Kasumi-1 (cell line): ENCODE results near the gene PAQR7.

ENCODE experiments used
- DNase-seq, 2 experiments: peaks; one replicate each; lab custom pipeline; 2025; lab: John Stamatoyannopoulos, UW

Gene PAQR7

DNA sequence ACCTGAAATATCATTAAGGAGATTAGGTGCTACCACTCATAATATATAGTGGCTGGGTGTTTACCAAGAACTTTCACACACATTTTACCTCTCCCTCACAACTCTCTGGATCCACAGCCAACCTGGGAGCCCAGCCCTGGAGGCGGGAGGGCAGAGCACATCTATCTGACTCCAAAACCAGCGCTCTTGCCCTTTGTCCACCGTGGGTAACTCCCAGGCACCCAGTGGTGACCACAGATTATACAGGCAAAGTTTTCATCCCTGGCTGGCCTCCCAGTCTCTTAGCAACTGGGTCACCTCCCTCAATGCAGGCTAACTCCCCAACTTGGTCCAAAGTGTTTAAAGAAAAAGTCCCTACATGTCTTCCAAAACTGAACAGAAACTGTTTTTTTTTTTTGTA is 2.4 kb downstream of the PAQR7 start:
- peak in 1 of 2 experiments; percentile 13 for DNase-seq

DNA sequence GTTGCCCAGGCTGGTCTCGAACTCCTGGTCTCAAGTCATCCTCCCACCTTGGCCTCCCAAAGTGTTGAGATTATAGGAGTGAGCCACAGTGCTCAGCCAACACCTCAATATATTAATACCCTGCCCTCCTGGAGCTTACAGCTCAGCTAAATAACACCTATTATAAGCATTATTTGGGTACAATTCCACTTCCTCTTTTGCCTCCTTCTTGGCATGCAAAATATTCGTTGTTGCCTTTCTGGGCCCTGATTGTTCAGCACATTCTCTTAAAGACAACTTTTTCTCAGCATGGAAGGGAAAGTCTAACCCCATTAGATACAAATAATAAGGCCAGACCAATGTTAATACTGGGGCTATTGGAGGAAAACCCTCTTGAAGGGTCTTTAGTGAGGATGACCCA is 2.8 kb downstream of the PAQR7 start:
- peak; percentile 18 to 19 for DNase-seq

DNA sequence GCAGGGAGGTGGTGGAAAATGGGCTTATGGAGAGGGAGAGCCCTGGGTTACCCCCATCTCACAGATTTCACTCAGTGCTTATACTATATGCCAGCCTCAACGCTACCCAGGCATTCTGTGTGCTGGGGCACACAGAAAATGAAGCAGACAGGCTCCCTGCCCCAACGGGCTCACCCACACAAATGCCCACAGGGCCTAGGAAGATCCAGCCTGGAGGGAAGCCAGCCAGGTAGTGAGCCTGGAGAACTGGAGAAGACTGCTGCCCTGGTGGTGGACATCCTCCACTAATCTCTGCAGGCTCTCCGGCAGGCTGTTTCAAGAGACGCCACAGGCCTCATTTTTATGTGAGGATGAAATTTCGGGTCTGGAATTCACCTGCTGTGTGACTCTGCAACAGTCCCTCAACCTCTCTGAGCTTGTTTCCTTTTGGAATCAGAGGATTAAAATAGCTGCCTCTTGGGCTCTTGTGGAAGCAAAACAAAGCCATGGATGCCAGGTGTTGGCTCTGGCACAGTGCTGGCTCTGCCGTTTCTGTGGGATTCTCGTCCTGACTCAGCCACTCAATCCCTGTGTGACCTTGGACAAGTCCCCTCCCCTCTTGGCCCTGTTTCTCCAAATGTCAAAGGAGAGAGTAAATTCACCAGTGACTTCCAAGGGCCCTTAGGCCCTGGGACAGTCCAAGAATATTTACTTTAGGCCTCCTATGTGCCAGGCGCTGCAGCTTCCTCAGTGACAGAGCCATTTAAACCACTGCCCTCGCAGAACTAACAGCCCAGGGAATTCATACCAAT is 3.6 kb downstream of the PAQR7 start:
- no peak for DNase-seq

DNA sequence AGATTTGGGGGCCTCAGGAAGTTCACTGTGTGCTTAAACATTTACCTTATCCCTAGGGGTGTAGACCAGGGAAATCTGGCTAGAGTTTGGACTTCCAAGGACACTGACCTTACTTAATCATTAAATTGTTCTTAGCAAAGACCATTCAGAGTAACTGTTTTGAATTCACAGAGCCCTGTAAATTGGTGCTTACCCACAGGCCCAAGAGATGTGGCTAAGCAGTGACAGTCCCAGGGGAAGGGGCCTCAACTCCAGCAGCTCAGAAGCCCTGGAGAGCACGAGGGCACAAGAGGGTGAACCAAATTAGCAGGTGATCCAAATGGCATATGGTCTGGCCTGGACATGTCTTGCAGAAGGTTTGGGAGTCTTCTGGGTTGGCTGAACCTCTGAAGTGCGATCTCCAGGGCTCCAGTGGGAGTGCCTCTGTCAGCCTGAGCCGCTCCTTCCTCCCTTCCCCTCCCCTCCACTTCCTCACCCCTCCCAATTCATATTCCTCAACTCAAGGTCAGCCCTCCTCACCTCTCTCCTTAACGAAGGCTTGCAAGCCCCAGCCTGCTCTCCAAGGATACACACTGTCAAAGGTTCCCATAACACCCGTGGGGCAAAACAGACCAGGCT is 4.3 kb downstream of the PAQR7 start:
- peak in 1 of 2 experiments; percentile 6 for DNase-seq

DNA sequence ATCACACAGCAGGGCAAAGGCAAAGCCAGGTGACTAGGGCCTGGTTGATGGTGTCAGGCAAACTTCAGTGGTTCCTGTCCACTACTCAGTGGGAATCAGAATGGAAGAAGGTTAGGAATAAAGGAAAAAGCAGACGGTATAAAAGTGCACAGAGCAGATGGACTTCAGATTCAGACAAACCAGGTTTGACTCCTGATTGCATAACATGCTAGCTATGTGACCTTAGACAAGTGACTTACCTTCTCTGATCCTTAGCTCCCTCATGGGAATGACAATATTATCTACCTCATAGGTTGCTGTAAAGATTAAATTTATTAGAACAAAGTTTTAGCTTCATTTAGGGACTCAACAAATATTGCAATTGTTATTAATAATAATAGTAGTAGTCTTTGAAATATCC is 4.9 kb downstream of the PAQR7 start:
- no peak for DNase-seq

DNA sequence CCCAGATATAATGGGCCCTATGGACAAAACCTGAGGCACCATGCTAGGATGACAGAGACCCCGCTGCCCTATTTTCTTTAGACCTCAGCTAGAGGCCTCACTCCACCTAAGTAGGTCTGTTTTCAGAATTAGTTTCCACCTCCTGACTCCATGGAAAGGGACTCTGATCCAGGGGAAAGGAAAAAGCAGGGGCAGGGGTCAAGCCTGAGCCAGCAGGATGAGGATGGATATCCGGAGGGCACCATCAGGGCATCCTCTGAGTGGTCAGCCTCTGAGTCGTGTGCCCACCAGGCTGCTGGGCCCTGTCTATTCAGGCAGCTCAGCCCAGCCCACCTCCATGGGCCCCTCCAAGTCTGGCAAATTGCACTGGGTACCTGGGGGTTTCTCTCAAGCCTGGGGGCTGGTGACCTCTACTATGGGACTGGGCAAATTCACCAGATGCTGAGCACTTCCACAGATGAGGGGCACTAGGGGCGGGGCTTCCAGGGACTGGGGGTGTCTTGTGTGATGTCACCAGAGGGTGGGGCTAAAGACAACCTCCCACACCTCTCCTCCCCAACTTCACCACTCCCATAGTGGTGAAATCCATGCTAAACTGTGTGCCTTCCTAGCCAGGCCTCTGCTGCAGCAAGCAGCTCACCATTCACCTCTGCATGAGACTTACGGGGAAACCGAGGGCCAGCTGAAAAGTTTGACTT is 5.5 kb downstream of the PAQR7 start:
- DNase-seq, result no peak

DNA sequence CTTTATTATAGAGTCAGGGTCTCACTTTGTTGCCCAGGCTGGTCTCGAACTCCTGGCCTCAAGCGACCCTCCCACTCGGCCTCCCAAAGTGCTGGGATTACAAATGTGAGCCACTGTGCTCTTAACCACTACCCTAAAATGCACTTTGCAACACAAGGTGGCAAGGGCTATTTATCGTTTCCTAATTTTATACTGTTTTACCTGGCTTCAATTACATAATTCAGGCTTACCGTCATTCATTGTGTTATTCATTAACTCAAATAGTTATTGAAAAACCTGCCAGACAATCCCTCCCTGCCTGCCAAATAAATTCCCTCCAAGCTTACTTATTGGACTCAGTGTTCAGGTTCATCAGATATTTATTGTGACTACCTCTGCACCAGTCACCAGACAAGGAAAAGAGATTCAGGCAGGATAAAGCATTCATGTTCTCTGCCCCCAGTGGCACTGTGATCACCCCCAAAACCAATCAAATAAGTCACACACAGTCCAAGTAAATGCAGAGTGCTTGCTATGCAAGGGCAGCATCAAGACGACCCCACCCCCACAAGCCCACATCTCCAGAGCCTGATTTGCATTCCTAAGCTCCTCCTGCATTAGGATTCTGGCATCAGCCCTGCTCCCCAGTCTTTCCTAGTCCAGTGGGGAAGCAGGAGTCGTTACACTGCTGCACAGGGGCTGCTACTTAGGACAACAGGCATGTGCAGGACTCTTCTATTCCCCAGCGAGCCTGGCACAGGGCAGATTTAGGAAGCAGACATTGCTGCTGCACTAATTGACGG is 8.1 kb downstream of the PAQR7 start:
- DNase-seq, result no peak

DNA sequence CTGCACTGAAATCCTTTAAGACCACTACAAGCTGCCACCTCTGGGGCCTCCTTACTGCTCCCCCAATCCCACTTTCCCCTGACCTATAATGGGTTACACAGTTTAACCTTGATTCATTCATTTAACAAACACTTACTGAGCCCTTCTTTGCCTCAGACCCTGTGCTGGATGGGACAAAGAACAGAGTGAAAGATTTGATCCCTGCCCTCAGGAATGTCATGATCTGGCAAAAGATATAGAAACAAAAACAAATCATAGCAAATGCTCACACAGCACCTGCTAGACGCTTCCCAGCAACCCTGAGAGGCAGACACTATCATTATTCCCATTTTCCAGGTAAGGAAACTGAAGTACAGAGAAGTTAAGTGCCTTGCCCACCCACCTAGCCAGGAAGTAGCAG is 9.2 kb downstream of the PAQR7 start:
- DNase-seq, result no peak

DNA sequence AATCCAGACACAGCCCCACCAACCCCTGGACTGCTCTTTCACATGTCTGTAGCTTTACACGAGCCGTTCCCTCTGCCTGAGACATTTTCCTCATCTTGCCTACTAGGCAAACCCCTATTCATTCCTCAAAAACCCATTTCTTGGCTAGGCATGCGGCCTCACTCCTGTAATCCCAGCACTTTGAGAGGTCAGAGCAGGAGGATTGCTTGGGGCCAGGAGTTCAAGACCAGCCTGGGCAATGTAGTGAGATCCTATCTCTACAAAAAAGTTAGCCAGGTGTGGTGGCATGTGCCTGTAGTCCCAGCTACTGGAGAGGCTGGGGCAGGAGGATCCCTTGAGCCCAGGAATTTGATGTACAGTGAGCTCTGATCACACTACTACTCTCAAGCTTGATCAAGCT is 11.1 kb downstream of the PAQR7 start:
- no peak for DNase-seq

DNA sequence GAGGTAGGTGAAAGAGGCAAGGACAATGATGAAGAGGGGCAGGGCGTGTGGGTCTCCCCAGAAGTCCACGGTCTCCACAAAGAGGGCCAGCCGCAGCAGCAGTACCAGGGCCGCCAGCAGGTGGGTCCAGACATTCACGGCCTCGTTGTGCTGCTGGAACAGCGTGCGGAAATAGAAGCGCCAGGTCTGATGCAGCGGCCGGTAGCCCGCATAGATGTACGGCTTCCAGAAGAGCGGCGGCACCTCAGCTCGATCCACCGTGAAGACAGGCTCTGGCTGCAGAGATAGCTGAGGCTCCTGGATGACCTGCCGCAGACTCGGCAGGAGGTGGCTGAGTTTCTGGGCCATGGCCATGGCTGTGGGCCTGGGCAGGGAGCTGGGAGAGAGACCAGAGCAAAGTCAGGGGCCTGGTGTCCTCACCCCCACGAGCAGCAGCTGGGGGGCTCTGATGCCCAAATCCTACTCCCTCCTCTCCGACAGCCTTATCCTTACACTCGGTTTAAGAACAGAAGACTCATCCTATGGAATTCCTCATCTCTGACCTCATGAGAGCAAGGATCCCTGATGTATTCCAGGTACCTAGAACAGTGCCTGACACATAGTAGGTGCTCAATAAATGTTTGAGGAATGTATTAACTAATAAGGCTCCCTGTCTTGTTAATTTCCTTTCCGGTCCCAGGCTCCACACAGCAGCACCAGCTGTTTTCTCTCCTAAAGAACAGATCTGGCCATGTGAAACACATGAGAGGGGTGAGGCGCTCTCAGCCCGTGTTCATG is 11.8 kb downstream of the PAQR7 start:
- no peak for DNase-seq

DNA sequence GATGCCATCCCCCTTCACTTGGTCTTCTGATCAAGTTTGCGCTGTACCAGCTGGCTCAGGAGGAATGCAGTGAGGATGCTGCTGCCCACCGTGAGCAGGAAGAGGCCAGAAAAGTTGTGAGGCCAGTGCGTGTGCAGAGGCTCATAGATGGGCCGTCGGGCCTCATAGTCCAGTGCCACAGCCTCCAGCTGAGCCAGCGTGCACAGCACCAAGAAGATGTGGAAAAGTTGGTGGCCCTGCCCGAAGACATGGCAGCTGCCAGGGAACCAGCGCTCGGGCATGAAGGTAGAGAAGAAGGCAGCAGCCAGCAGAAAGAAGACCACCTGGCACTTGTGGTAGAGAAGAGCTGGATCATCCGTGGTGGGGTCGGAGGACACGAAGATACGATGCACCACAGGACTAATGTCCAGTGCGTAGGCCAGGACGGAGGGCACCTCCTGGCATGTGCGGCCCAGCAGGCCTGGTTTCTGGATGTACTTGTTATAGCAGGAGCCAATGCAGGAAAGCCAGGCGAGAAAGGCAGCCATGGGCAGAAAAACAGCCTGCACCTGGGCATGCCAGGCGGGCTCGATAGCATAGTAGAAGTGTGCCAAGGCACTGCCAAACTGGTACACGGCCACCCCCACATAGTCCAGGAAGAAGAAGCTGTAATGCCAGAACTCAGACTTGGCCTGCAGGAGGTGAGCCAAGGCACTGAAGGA is 12.6 kb downstream of the PAQR7 start:
- DNase-seq, result no peak

DNA sequence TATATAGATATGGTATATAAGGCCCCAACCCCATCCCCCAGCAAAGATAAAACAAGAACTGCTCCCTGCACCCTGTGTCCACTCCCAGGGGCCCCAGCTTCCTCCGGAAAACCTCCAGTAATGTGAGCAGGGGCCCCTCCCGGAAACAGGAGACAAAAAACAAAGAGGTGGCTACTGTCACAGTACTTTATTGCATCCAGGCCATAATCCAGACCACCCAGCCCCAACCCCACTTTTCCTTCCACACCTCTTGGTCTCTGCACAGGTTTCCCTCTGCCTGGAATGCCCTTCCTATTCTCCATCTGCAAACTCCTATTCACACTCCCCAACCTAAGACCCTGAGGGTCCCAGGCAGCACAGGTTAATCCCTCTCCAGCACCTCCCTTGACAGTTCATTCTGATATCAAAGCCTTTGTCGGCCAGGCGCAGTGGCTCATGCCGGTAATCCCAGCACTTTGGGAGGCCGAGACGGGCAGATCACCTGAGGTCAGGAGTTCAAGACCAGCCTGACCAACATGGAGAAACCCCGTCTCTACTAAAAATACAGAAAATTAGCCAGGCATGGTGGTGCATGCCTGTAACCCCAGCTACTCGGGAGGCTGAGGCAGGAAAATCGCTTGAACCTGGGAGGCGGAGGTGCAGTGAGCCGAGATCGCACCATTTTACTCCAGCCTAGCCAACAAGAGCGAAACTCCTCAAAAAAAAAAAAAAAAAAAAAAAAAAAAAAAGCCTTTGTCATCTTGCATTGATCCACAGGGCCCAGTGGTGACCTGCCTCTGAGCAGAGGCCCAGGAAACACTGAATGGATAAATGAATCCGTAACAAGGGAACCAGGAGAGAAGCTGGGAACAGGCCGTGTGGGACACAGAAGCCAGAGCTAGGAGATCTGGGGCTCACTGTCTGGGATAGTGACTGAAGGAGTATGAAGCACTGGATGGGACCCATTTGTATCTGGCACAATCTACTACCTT is 13.9 kb downstream of the PAQR7 start:
- DNase-seq, result peak; percentile 93

DNA sequence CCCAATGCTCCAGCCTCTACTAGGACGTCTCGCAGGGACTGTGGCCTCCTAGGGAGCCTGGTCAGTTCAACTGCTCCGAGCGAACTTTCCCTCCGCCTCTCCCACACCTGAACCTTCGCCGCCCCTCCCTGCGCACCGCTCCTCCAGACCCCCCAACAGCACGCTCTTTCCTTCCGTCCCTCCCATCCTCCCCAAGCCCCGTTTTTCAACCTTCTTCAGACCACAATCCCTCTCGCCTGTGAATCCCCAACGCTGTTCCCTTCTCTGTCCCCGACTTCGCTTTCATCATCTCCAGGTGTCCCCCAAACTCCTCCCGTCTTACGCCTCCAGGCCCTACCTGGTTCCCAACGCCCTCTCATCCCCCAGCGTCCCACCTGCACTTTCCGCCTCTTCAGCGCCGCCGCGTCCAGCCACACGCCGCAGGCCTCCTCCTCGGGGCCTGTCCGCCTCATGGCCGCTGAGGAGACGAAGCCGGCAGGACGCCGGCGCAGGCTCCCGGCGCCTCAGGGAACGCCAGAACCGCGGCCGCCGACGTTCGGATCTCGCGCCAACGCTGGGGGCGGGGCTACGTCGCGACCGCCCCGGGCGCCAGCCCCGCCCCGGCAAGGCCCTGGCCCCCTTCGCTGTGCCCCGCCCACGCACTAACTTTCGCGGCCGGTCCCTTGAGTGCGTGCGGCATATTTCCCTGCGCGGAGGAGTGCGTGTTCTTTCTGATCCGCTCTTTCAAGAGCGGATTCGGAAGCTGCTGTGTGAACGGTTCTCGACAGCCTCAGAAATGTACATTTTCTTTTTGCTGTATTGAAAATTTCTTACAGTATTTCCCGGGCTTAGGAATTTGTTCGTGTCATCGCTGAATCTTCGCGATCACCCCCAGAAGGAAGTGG is 16.4 kb downstream of the PAQR7 start, which contains the start of gene AUNIP:
Gene AUNIP (minus strand): TSS at position 552 of the 884 bp plus-strand sequence. CDS start 100 bp downstream, at position 452.
- DNase-seq, result peak; percentile 86 to 88

DNA sequence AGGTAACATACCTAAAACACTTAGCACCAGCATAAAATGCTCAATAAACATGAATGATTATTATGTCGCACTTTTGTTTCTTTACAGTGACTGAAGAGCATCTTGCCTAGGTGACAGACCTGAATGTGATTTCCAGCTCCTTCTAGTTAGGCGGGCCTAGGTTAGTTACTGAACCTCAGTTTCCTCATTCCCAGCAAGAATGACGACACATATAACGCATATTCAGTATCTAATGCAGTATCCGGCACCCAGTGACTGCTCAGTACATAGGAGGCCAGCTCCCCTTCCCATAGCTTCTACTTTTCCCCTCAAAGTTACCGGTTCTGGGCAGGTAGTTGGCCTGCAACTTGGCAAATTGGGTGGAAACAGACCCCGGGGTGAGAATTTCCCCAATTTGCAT is 17.0 kb downstream of the PAQR7 start:
- DNase-seq, result peak; percentile 10 to 16

DNA sequence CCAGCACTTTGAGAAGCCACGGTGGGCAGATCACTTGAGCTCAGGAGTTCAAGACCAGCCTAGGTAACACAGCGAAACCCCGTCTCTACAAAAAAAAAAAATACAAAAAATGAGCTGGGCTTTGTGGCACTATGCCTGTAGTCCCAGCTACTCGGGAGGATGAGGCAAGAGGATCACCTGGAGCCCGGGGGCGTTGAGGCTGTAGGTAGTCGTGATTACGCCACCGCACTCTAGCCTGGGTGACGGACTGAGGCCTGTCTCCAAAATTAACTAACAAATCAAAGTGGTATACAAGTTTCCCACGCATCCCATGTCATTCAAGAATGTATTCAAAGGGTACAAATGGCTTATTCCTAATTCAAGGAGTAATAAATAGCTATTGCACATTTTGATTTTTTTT is 18.7 kb downstream of the PAQR7 start:
- no peak for DNase-seq

DNA sequence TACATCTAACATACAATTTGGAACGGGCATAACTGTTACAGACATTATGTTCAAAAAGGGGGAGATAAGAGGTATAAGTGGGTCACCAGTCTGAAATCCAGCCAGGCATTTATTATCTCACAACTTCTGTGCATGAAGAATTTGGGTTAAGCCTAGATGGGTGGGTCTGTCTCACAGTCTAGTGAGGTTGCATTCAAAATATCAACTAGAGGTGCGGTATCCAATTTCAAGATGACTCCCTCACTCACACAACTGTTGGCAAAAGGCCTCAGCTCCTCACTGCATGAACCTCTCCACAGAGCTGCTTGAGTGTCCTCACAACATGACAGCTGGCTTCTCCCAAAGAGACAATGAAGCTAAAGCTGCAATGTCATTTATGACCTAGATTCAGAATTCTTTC is 21.0 kb downstream of the PAQR7 start:
- DNase-seq, result no peak

DNA sequence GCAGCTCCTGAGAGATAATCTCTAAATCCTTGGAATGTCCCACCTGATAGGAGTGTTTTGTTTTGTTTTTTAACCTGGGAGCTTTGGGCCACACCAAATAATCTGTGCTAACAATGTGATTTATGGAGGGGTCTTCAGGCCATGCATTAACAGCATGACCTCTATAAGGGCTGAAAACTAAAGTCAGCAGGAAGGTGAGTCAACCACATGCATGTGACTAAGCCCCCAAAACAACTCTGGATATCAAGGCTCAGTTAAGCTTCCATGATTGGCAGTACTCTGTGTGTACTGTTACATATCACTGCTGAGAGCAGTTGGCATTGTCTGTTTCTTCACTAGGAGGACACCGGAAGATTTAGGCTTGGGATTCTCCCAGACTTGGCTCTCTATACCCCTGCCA is 27.0 kb downstream of the PAQR7 start:
- DNase-seq, result no peak

DNA sequence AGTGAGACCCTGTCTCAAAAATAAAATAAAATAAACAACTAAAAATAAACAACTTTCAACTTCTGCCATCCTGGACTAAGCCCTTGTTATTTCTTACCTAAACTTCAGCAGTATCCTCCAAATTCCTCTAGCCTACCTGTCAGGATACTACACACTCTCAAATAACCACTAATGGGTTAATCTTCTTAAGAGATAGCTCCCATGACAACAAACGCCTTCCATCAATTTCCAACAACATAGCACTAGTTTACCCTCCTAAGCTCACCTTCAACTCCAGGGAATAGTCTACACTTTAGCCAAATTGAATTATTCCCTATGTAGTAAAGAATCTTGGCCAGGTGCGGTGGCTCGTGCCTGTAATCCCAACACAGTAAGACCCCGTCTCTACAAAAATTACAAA is 27.6 kb downstream of the PAQR7 start:
- DNase-seq, result no peak

DNA sequence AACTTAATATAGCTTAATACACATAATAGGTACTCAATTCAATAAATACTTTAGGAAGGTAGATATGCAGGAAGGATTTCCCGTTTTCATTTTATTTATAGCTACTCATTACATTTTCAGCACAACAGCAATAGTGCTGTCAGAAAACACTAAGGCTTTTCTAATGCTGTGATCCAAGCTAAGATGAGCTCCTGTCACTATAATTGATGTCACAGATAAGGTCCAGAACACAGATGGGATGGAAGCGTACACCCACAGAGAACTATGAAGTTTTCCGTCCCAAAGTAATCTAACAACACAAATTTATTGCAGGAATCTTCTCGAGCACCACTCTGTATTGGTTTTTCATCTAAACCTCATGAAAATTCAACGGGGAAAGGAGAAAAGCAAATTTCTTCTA is 29.8 kb downstream of the PAQR7 start:
- no peak for DNase-seq
